Endothelial cell of umbilical vein (primary cell): ENCODE data around the gene FAM229A. TPM values are rescaled to one million over a fixed set of nuclear protein-coding genes. Genes with fewer than 3 reads are reported as not detected.

ENCODE experiments used
- BruUV-seq: library from RNA; stranded (reverse); fragments of 400-500 nt; replicated peaks from 2 replicates; lab custom pipeline; 2021; lab: Mats Ljungman, UMichigan
- CTCF ChIA-PET: fragments of 300-600, 350-600 bp; sonication (Branson Sonifier 250); formaldehyde crosslinking; loops from one replicate; lab custom pipeline; 2021; ENCODE audit warnings: antibody characterized with exemption, inconsistent platforms; lab: Charles Lee
- POLR2A ChIA-PET: fragments of 300-600, 350-600 bp; sonication (Branson Sonifier 250); formaldehyde crosslinking; loops from one replicate; lab custom pipeline; 2021; ENCODE audit warnings: antibody characterized with exemption, inconsistent platforms; lab: Charles Lee
- DNase-seq: peaks from one replicate; pipeline ENCODE4 v3.0.0-alpha.2; 2011; ENCODE audit warnings: low read depth, low spot score
- FAIRE-seq: peaks from 2 replicates; lab custom pipeline; 2011; peaks lifted over from hg19 to GRCh38; lab: Jason Lieb, UNC
- H2AFZ ChIP-seq: 2 replicates; pipeline ENCODE4 v1.6.0; 2012; ENCODE audit warnings: low read depth, low read length, control low read depth, inconsistent platforms
- H3K27ac ChIP-seq: 2 replicates; pipeline ENCODE4 v1.5.1; 2011; ENCODE audit warnings: low read depth, mild to moderate bottlenecking, control low read depth, low read length, moderate library complexity; ENCODE audit not compliant: insufficient read depth
- H3K27me3 ChIP-seq, 2 experiments: 2 replicates each; pipeline versions ENCODE4 v1.6.0 to v1.6.1; 2011; ENCODE audit warnings: low read length in 2 of 2, mixed read lengths in 1 of 2; ENCODE audit not compliant: control insufficient read depth in 2 of 2, insufficient read depth in 2 of 2
- H3K36me3 ChIP-seq, 2 experiments: 2 replicates in 1 of 2; 3 replicates in 1 of 2; pipeline ENCODE4 v1.5.1; 2011; ENCODE audit warnings: low read length in 2 of 2, mild to moderate bottlenecking in 1 of 2, moderate library complexity in 1 of 2; ENCODE audit not compliant: control insufficient read depth in 2 of 2, insufficient read depth in 2 of 2; ENCODE audit errors: extremely low read depth in 1 of 2
- H3K4me1 ChIP-seq: 3 replicates; pipeline ENCODE4 v1.5.1; 2011; ENCODE audit warnings: mild to moderate bottlenecking, low read length; ENCODE audit not compliant: control insufficient read depth, insufficient read depth; ENCODE audit errors: extremely low read depth
- H3K4me2 ChIP-seq: 2 replicates; pipeline ENCODE4 v1.6.1; 2011; ENCODE audit warnings: low read length, control low read depth, mixed read lengths; ENCODE audit not compliant: insufficient read depth
- H3K4me3 ChIP-seq, 3 experiments: fragments of 200-600 bp in 1 of 3; sonication (generic), shearing (Covaris generic) in 1 of 3; replicated peaks in 1 of 3; 2 replicates each; pipeline ENCODE4 v1.5.1; 2011 to 2016; ENCODE audit warnings: control low read depth in 3 of 3, low read length in 3 of 3, mild to moderate bottlenecking in 2 of 3, inconsistent platforms in 1 of 3, low read depth in 1 of 3, moderate library complexity in 1 of 3; ENCODE audit not compliant: insufficient read depth in 1 of 3
- H3K79me2 ChIP-seq: 2 replicates; pipeline ENCODE4 v1.6.0; 2012; ENCODE audit warnings: low read length, inconsistent platforms; ENCODE audit not compliant: control insufficient read depth, insufficient read depth
- H3K9ac ChIP-seq: replicated peaks from 2 replicates; pipeline ENCODE3; 2011; ENCODE audit warnings: low read length, control low read depth; ENCODE audit not compliant: insufficient read depth; ENCODE audit errors: extremely low read depth
- H3K9me1 ChIP-seq: replicated peaks from 3 replicates; pipeline ENCODE4 v1.6.0; 2011; ENCODE audit warnings: mild to moderate bottlenecking, low read length; ENCODE audit not compliant: control insufficient read depth, insufficient read depth; ENCODE audit errors: extremely low read depth
- H3K9me3 ChIP-seq: replicated peaks from 2 replicates; pipeline ENCODE4 v1.5.1; 2012; ENCODE audit warnings: low read length, inconsistent platforms; ENCODE audit not compliant: control insufficient read depth, insufficient read depth
- H4K20me1 ChIP-seq: replicated peaks from 2 replicates; pipeline ENCODE3; 2011; ENCODE audit warnings: mild to moderate bottlenecking, low read length; ENCODE audit not compliant: control insufficient read depth, insufficient read depth; ENCODE audit errors: extremely low read depth
- CTCF ChIP-seq, 2 donors: IDR thresholded peaks; 1 replicate in 1 of 2; 2 replicates in 1 of 2; pipeline ENCODE4 v1.5.1; 2011; ENCODE audit warnings: low read length in 2 of 2, mild to moderate bottlenecking in 2 of 2, moderate library complexity in 2 of 2, control low read depth in 1 of 2, inconsistent platforms in 1 of 2, low read depth in 1 of 2; ENCODE audit not compliant: insufficient read depth in 1 of 2; ENCODE audit errors: extremely low read depth in 1 of 2
- EZH2 ChIP-seq: IDR thresholded peaks from 2 replicates; pipeline ENCODE4 v1.6.1; 2012; ENCODE audit warnings: borderline replicate concordance, low read depth, mild to moderate bottlenecking, moderate library complexity, low read length, inconsistent platforms; ENCODE audit not compliant: severe bottlenecking
- FOS ChIP-seq: IDR thresholded peaks from 2 replicates; pipeline ENCODE4 v1.6.1; 2011; ENCODE audit warnings: mild to moderate bottlenecking, low read length, moderate library complexity, borderline replicate concordance; ENCODE audit not compliant: insufficient read depth
- GATA2 ChIP-seq: IDR thresholded peaks from 2 replicates; pipeline ENCODE4 v1.7.0; 2011; ENCODE audit warnings: low read depth, mild to moderate bottlenecking, moderate library complexity, mixed read lengths, low read length; ENCODE audit not compliant: insufficient read length, insufficient read depth
- JUN ChIP-seq: IDR thresholded peaks from 2 replicates; pipeline ENCODE4 v1.6.1; 2011; ENCODE audit warnings: borderline replicate concordance, low read depth; ENCODE audit not compliant: insufficient read length, insufficient read depth
- MAX ChIP-seq: IDR thresholded peaks from 2 replicates; pipeline ENCODE4 v1.6.1; 2011; ENCODE audit not compliant: insufficient read depth, insufficient read length
- MYC ChIP-seq: IDR thresholded peaks from one replicate; pipeline ENCODE4 v1.6.1; 2011; ENCODE audit warnings: mild to moderate bottlenecking, low read depth, low read length
- POLR2A ChIP-seq: IDR thresholded peaks from 2 replicates; pipeline ENCODE4 v1.6.1; 2012; ENCODE audit warnings: low read depth, mild to moderate bottlenecking, control low read depth, low read length
- POLR2AphosphoS5 ChIP-seq: IDR thresholded peaks from 2 replicates; pipeline ENCODE4 v1.6.1; 2012; ENCODE audit warnings: low read depth, mild to moderate bottlenecking, control low read depth, low read length, moderate library complexity; ENCODE audit not compliant: insufficient read depth
- dilution Hi-C: fragments of 300-500 bp; cut with MboI; formaldehyde crosslinking; loops from one replicate; pipeline ENCODE4 v1.15.0; 2019; ENCODE audit warnings: low sequenced_read_pairs; ENCODE audit not compliant: extremely low pct_ligation_motif_present
- intact Hi-C: fragments of 100-400 bp; cut with micrococcal nuclease; formaldehyde crosslinking; loops from one replicate; pipeline ENCODE4 v1.10.0; 2022
- polyA plus RNA-seq, 4 experiments: library from polyadenylated mRNA; depleted of rRNA in 3 of 4; stranded (reverse) in 3 of 4; unstranded in 1 of 4; fragments of >200 nt; gene quantifications; 2 replicates each; pipeline versions ENCODE4 v1.2.1 to v1.2.3, GENCODE V29; 2011 to 2012; ENCODE audit warnings: missing spikeins in 1 of 4
- total RNA-seq: library from RNA; stranded (reverse); gene quantifications from 2 replicates; pipeline ENCODE4 v1.2.3, GENCODE V29; 2021

FAM229A gene
- total and polyA plus RNA-seq, 2 donors (not counting 3 experiments of a cell fraction or from before 2014, with no cell fraction given), result 8.9 to 11.6 TPM

- ChIA-PET CTCF (no interaction called here), POLR2A (no interaction called here)
- Histone ChIP-seq H3K4me3 (no peak overlapping the region), H3K4me1 (peaks cover 11% of the 10 kb centered on the region), H3K9ac (no peak overlapping the region), H3K4me2 (no peak overlapping the region), H2AFZ (no peak overlapping the region), H3K27ac (no peak overlapping the region), H3K9me1 (no peaks in the 10 kb centered on the region), H3K36me3 (peaks cover 0 to 5% of the 10 kb centered on the region in 2 experiments), H3K9me3 (no peaks in the 10 kb centered on the region), H3K27me3 (no peaks in the 10 kb centered on the region), H4K20me1 (no peaks in the 10 kb centered on the region), H3K79me2 (peaks cover 17% of the 10 kb centered on the region)
- dilution Hi-C loops, result no loop called here
- TF ChIP-seq POLR2AphosphoS5 (no peak), FOS (no peak), JUN (no peak)
- no TSS peak for BruUV-seq
- DNase-seq (no peak), FAIRE-seq (no peak)
- intact Hi-C loops, result loop anchor here (5.0 kb wide), 1 partner anchor 116 kb away; the partner anchor contains the start of genes EIF3I and TMEM234
Measured at GRCh38 chr1:32338637-32339145, 23.6 kb downstream of the FAM229A start.

GRCh38 chr1:32337855-32338636, 24.2 kb downstream of the FAM229A start:
- intact Hi-C loops, result loop anchor here (5.0 kb wide), 1 partner anchor 116 kb away; the partner anchor contains the start of genes EIF3I and TMEM234

More at GRCh38 chr1:32337855-32338636, 24.2 kb downstream of the FAM229A start:
- Histone ChIP-seq H3K9ac (no peak overlapping the region), H3K79me2 (peaks cover 19% of the 10 kb centered on the region), H3K4me2 (no peak overlapping the region), H3K4me3 (no peak overlapping the region), H3K27ac (no peak overlapping the region), H3K9me1 (no peaks in the 10 kb centered on the region), H3K36me3 (peaks cover 5% of the 10 kb centered on the region in 2 experiments), H2AFZ (no peak overlapping the region), H4K20me1 (no peaks in the 10 kb centered on the region), H3K4me1 (peaks cover 14% of the 10 kb centered on the region), H3K27me3 (no peaks in the 10 kb centered on the region), H3K9me3 (no peaks in the 10 kb centered on the region)
- no TSS peak for BruUV-seq
- TF ChIP-seq MYC (no peak), GATA2 (no peak), EZH2 (no peak), FOS (no peak), JUN (no peak), POLR2AphosphoS5 (no peak), MAX (no peak), POLR2A (no peak), CTCF (IDR thresholded peaks at IDR 0.05; ENCODE audit: extremely low read depth in 1 of 2, insufficient read depth in 1 of 2, low read depth in 1 of 2, low read length in 2 of 2) (no peak)
- FAIRE-seq, result no peak
- ChIA-PET CTCF (interaction anchor here (1.5 kb wide), 1 partner anchor 25 kb away, joined by 4 read pairs; no protein-coding TSS in a partner anchor), POLR2A (interaction anchor here (0.6 to 1.3 kb wide), 2 partner anchors 10 to 23 kb away, joined by 3 to 5 read pairs; no protein-coding TSS in a partner anchor)
- DNase-seq, result no peak
- dilution Hi-C loops, result no loop called here
